Gastroesophageal sphincter (tissue), 4 donors: ENCODE results near the gene RAPGEF5. TPM values are rescaled to one million over a fixed set of nuclear protein-coding genes. Genes with fewer than 3 reads are reported as not detected.

Experiments
- ATAC-seq: fragments of 150-250 bp; one replicate; pipeline ENCODE4 v1.9.1; 2016; ENCODE audit warnings: mild to moderate bottlenecking, moderate library complexity
- H3K27ac ChIP-seq, 4 donors: fragments of 200-600 bp; sonication (generic) in 3 of 4; 1 replicate in 3 of 4; 2 replicates in 1 of 4; pipeline ENCODE4 v1.5.1; 2016 to 2019
- H3K27me3 ChIP-seq: fragments of 200-600 bp; sonication (generic); one replicate; pipeline ENCODE4 v1.5.1; 2019
- H3K36me3 ChIP-seq, 2 donors: fragments of 200-600 bp; sonication (generic); one replicate each; pipeline ENCODE4 v1.5.1; 2019; ENCODE audit warnings: control low read depth in 1 of 2
- H3K4me1 ChIP-seq, 3 donors: fragments of 200-600 bp; sonication (generic); 1 replicate in 2 of 3; 2 replicates in 1 of 3; pipeline ENCODE4 v1.5.1; 2016 to 2019; ENCODE audit warnings: control low read depth in 2 of 3
- H3K4me3 ChIP-seq, 2 donors: fragments of 200-600 bp; sonication (generic); one replicate each; pipeline ENCODE4 v1.5.1; 2019; ENCODE audit warnings: mild to moderate bottlenecking in 1 of 2, moderate library complexity in 1 of 2
- H3K9me3 ChIP-seq, 3 donors: fragments of 200-600 bp; sonication (generic); one replicate each; pipeline ENCODE4 v1.5.1; 2017 to 2019; ENCODE audit warnings: control low read depth in 2 of 3
- CTCF ChIP-seq, 4 experiments: fragments of 200-600 bp in 2 of 4; fragments of 450-650 bp in 2 of 4; sonication (generic) in 1 of 4; IDR thresholded peaks; one replicate each; pipeline ENCODE4 v1.5.1; 2017 to 2019; ENCODE audit warnings: antibody characterized with exemption in 4 of 4, mild to moderate bottlenecking in 2 of 4, moderate library complexity in 2 of 4
- EP300 ChIP-seq: sonication (generic); formaldehyde crosslinking; IDR thresholded peaks from one replicate; pipeline ENCODE4 v1.6.1; 2017; ENCODE audit warnings: antibody characterized with exemption, mild to moderate bottlenecking
- POLR2A ChIP-seq, 2 donors: fragments of 450-650 bp; IDR thresholded peaks; one replicate each; pipeline ENCODE4 v1.6.1; 2017; ENCODE audit warnings: antibody characterized with exemption in 2 of 2, mild to moderate bottlenecking in 2 of 2, moderate library complexity in 1 of 2
- POLR2AphosphoS5 ChIP-seq: sonication (generic); formaldehyde crosslinking; IDR thresholded peaks from one replicate; pipeline ENCODE4 v1.6.1; 2017; ENCODE audit warnings: antibody characterized with exemption
- WGBS, 2 donors: methylation state at CpG; one replicate each; pipeline ENCODE4 v1.1.5; 2018; ENCODE audit warnings: low coverage in 1 of 2; 5-methylcytosine and 5-hydroxymethylcytosine counted together
- total RNA-seq, 4 donors: library from RNA; depleted of rRNA; stranded (reverse); fragments of >200 nt; gene quantifications; one replicate each; pipeline ENCODE4 v1.1.0, GENCODE V29; 2016

The RAPGEF5 gene
- total RNA-seq, 4 donors from 2014 or later, result 21.5 to 29.8 (median 26.6) TPM

DNA sequence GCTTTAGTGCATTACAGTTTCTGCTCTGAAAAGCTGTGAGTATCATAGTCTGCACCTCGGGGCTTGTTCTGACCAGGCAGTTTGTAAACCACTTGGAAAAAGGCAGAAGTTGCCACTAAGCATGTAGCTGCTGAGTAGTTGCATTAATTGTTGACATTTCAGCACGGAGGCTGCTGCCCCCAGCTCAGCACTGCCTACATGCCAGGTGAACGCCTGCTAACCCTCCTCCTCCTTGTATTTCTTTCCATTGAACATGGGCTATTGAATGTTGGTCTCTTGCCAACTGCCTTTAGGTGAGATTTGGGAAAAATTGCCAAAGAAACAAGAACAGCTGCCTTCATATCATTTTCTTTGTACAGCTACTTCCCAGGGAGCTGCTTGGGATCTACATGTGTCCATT is 164.2 kb downstream of the RAPGEF5 start:
- WGBS, 2 donors, result 40 to 56% methylated on average over 2 to 3 of the region's 3 CpGs
- peaks cover 0 to 3% of the 10 kb centered on the region in 2 donors for H3K36me3 ChIP-seq
- peaks cover 3% of the 10 kb centered on the region for H3K27me3 ChIP-seq
- H3K4me3 ChIP-seq, result peak overlapping the region; percentile 19 to 44
- H3K9me3 ChIP-seq, result no peaks in the 10 kb centered on the region
- no peak for ATAC-seq
- peaks cover 0 to 11% (median 0%) of the 10 kb centered on the region in 3 donors for H3K4me1 ChIP-seq
- TF ChIP-seq POLR2A (IDR thresholded peaks at IDR 0.05), result no peak
- TF ChIP-seq POLR2AphosphoS5, result no peak
- no peak for TF ChIP-seq EP300
- TF ChIP-seq CTCF (IDR thresholded peaks at IDR 0.05), result no peak
- H3K27ac ChIP-seq, result peak overlapping the region in 1 of 4 donors; percentile 46

GRCh38 chr7:22190736-22191135 is 166.2 kb downstream of the RAPGEF5 start:
- Histone ChIP-seq H3K9me3 (no peaks in the 10 kb centered on the region), H3K36me3 (peaks cover 0 to 3% of the 10 kb centered on the region in 2 donors), H3K27ac (no peak overlapping the region), H3K4me3 (peak overlapping the region in 1 of 2 donors; percentile 2), H3K4me1 (peaks cover 0 to 11% (median 0%) of the 10 kb centered on the region in 3 donors), H3K27me3 (peaks cover 3% of the 10 kb centered on the region)
- TF ChIP-seq POLR2AphosphoS5 (no peak), CTCF (IDR thresholded peaks at IDR 0.05) (no peak), POLR2A (IDR thresholded peaks at IDR 0.05) (no peak), EP300 (no peak)
- ATAC-seq, result no peak
- WGBS, 2 donors, result 88 to 100% methylated on average over 1 to 6 of the region's 8 CpGs

DNA sequence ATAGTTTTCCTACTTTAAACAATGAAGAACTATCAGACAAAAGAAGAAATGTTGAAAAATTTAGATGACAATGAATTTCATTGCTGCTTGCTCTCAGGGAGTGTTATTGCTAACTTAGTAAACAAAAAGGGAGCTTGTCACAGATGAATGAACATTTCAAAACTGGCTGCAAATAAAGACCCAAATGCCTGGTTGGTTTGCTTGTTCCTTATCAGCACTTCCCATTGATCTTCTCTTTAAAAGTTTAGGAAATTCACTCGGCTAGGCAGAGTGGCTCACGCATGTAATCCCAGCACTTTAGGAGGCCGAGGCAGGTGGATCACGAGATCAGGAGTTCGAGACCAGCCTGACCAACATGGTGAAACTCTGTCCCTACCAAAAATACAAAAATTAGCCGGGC is 167.2 kb downstream of the RAPGEF5 start:
- no peak overlapping the region for H3K27ac ChIP-seq
- no peak overlapping the region for H3K4me3 ChIP-seq
- peaks cover 0 to 11% (median 0%) of the 10 kb centered on the region in 3 donors for H3K4me1 ChIP-seq
- H3K27me3 ChIP-seq, result peaks cover 3% of the 10 kb centered on the region
- ATAC-seq, result no peak
- H3K9me3 ChIP-seq, result no peaks in the 10 kb centered on the region
- peaks cover 0 to 3% of the 10 kb centered on the region in 2 donors for H3K36me3 ChIP-seq
- WGBS, 2 donors, result 82% methylated on average over 4 of the region's 6 CpGs; no CpG with 5 or more reads in 1 of the 2 donors
- TF ChIP-seq CTCF (IDR thresholded peaks at IDR 0.05), result no peak
- no peak for TF ChIP-seq EP300

DNA sequence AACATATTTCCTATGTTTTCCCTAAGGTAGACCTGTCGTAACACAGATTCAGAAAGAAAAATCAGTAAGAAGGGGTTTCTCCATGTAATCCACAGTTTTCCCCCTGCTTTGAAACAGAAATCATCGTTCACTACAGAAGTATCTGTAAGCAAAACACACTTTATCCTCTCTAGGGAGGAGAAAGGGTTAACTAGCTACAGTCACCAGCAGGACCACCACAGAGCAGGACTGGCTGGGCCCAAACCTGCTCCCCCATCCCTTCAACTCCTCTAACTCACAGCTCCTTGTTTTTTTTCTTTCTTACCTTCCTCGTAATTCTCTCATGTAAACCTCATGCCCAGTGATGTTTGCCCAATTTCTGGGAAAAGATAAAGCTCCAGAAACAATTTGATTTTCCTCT is 167.7 kb downstream of the RAPGEF5 start:
- no peaks in the 10 kb centered on the region for H3K9me3 ChIP-seq
- no peak for TF ChIP-seq CTCF (IDR thresholded peaks at IDR 0.05)
- TF ChIP-seq POLR2A (IDR thresholded peaks at IDR 0.05), result no peak
- no peak for TF ChIP-seq POLR2AphosphoS5
- TF ChIP-seq EP300, result no peak
- H3K4me1 ChIP-seq, result peaks cover 0 to 11% (median 0%) of the 10 kb centered on the region in 3 donors
- no peak overlapping the region for H3K4me3 ChIP-seq
- H3K27me3 ChIP-seq, result peaks cover 3% of the 10 kb centered on the region
- WGBS, 2 donors, result 84 to 86% methylated on average over 2 to 3 of the region's 3 CpGs
- H3K36me3 ChIP-seq, result peaks cover 0 to 3% of the 10 kb centered on the region in 2 donors
- ATAC-seq, result no peak
- no peak overlapping the region for H3K27ac ChIP-seq

GRCh38 chr7:22187691-22188348 is 169.1 kb downstream of the RAPGEF5 start:
- WGBS, 2 donors, result 89 to 94% methylated on average over 5 to 6 of the region's 6 CpGs

More at GRCh38 chr7:22187691-22188348, 169.1 kb downstream of the RAPGEF5 start:
- Histone ChIP-seq H3K4me1 (peaks cover 0 to under 1% (median 0%) of the 10 kb centered on the region in 3 donors), H3K36me3 (peaks cover 0 to 5% of the 10 kb centered on the region in 2 donors), H3K9me3 (no peaks in the 10 kb centered on the region), H3K27me3 (peaks cover 3% of the 10 kb centered on the region), H3K27ac (no peak overlapping the region), H3K4me3 (no peak overlapping the region)
- no peak for ATAC-seq
- no peak for TF ChIP-seq POLR2A (IDR thresholded peaks at IDR 0.05)
- no peak for TF ChIP-seq POLR2AphosphoS5
- no peak for TF ChIP-seq EP300
- TF ChIP-seq CTCF (IDR thresholded peaks at IDR 0.05), result no peak
